Measurements from ENCODE around the gene S1PR3.

The S1PR3 gene

GRCh38 chr9:88969646-88970373 is 21.5 kb upstream of the S1PR3 start:
- DNase-seq (ENCODE audit: low spot score): no peak

DNA sequence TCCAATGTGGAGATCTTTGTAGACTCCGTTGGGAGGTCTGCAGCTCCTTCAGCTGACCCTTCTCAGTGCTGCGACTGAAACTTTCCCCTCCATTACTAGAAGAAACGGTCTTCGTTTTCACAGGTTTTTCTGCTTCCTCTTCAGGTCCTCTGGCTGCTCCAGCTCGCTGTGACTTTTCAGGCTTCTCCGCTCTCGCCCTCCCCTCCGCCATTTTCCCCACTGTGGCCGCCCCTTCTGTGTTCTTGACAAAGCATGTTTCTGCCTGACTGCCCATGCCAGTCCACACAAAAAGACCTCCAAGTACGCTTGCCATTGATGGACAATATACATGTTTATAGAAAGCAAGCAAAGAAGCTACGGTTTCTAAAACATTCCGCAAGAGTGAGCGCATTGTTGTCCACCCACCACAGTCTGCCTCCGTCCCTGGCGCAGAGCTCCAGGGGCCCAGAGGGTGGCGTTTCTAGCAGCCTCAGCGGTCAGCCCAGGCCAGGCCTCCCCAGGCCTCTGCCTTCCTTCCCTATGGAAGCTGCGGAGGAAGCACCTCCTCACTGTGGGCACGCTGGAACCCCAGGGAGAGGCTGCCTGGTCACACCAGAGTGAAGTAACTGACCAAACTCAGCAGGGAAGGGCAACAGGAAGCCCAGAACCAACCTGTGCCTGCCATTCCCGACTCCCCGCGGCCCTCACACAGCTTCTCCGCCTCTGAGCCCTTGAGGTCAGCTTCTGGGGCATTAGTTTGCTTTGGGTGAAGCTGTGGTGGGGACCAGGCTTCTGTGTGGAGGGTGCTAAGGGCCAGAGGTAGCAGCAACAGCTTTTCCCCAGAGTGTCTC is 19.9 kb upstream of the S1PR3 start:
- DNase-seq (ENCODE audit: low spot score): no peak

GRCh38 chr9:88972401-88972800 is 18.9 kb upstream of the S1PR3 start:
- no peak for DNase-seq (ENCODE audit: low spot score)

DNA sequence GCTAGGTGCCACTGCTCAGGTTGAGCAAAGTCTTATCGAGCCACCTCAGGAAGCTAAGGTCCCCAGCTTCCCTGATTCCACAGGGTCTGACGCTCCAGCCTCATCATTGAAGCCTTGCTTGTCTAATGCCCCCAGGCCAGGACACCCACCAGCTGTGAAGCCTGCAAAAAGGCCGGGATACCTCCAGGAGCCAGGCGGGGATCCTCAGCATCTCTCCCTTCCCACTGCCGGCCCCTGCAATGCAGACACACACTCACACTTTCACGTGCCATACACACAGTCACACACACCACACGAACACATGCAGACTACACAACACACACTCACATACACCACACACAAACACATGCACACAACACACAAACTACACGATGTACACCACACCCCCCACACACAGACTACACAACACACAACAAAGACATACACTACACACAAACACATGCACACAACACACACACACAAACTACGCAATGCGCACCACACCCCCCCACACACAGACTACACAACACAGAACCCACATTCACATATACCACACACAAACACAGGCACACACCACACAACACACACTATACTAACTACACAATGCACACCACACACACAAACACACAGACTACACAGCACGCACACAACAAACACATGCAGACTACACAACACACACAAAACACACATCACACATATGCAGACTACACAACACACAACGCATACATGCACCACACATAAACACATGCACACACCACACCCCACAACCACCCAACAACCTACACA is 17.8 kb upstream of the S1PR3 start:
- DNase-seq (ENCODE audit: low spot score): no peak

- no peak for DNase-seq (ENCODE audit: low spot score)
These were observed 16.6 kb upstream of the S1PR3 start for GRCh38 chr9:88974641-88975040.

- no peak for DNase-seq (ENCODE audit: low spot score)
These were observed 15.0 kb upstream of the S1PR3 start for GRCh38 chr9:88975966-88976889.

DNA sequence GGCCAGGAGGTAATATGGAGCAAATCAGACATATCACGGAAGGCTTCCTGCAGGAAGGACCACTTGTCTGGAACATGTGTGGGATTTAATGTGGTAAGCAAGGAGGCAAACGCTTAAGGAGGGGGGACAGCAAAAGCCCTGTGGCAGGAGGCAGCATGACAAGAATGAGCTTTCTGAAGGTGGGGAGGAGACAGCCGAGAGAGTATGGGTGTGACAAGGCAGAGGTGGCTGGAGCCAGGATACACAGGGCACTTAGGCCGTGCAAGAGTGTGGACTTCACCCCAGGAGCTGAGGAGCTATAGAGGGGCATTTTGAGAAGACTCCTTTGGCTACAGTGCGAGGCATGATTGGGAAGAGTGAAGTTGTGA is 14.4 kb upstream of the S1PR3 start:
- DNase-seq (ENCODE audit: low spot score): no peak

GRCh38 chr9:88978034-88978433 is 13.2 kb upstream of the S1PR3 start:
- no peak for DNase-seq (ENCODE audit: low spot score)

DNA sequence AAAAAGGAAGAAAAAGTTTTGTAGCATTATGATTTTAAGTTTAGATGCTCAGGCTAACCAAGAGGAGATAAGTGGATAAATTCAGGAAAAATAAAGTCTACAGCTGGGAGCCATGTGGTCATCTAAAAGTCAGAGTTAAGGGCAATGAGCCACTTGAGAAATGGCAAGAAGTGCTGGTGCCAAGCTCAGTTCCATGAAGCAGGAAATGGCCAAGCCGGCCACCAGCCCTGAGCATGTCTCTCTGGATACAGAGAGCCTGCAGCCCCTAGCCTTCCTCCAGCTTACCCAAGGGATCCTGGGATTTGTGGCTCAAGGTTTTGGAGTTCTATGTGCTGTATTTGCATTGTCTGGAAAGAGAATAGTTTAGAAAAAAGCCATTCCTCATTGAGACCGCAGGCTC is 12.2 kb upstream of the S1PR3 start:
- DNase-seq (ENCODE audit: low spot score): no peak

- DNase-seq (ENCODE audit: low spot score): no peak
These were observed 11.5 kb upstream of the S1PR3 start for GRCh38 chr9:88979791-88980190.

DNA sequence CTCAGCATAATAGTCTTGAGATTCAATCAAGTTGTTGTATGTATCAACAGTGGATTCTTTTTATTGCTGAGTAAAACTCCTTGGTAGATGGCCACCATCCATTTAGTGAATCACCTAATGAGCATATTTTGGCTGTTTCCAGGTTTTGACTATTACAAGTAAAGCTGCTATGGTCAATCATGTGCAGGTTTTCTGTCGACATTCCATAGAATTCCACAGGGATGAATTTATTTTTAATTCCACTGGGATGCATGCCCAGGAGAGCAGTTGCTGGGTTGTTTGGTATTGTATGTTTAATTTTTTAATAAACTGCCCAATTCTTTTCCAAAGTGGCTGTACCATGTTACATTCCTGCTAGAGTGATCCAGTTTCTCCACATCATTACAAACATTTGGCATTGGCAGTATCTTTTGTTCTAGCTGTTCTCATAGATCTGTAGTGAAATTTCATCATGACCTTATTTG is 10.5 kb upstream of the S1PR3 start:
- DNase-seq (ENCODE audit: low spot score): no peak

DNA sequence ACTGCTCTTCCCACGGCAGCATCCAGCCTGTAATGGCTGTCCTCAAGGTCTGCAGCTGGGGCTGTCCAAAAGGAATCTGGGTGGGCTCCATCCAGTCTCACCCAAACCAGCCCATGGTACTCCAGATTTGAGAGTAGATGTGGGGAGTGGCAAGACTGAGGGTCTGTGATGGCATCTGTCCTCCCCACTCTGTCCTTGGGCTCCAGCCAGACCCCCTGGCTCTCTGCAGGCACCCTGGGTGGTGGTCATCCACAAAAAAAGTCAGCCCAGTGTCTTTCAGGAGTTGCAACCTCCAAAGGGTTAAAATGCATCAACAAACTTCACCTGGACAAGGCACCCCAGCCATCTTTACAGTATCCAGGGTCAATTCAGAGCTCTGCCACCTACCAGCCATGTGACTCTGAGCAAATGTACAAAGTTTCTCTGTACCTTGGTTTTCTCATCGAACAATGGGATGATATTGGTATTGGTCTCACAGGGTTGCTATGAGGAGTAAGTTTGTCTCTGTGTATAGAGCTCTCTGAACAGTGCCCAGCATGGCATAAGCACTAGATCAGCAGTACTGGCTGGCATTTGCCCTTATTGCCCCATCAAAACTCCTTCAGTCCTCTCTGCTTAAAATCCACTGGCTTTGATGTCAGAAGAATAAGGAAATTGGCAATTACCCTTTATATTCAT is 7.3 kb upstream of the S1PR3 start:
- DNase-seq (ENCODE audit: low spot score): no peak

GRCh38 chr9:88984543-88984883 is 6.8 kb upstream of the S1PR3 start:
- DNase-seq (ENCODE audit: low spot score): no peak

DNA sequence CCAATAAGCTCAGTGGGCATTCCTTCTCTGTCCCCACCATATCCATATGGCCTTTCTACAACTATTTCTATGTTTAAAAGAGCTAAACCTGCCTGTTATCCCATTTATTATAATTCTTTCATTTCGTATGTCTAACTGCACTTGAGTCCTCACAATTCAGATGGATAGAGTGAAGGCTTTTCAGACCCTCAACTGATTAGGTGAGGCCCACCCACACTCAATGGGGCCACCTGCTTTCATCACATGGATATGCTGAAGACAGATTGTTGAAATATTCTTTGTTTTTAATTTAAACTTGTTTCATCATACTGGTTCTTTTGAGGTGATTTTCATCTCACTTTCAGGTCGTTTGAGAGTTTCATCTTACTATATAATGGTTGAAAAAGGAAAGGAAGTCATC is 5.7 kb upstream of the S1PR3 start:
- no peak for DNase-seq (ENCODE audit: low spot score)

DNA sequence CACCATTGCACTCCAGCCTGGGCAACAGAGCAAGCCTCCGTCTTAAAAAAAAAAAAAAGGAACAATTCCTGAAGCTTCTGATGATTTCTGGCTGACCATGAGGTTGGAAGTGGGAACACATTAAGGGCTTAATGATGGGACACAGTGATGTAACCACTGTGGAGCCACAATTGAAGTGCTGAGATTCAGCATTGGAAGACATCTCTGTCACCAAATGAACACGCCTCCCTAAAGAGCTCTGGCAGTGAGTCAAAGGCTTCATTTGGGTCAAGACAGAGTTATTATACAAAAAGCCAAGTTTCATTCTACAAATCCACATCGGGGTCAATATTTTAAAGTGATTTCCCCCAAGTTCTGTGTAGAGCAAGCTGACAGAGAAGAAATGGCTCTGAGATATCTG is 4.5 kb upstream of the S1PR3 start:
- no peak for DNase-seq (ENCODE audit: low spot score)

DNA sequence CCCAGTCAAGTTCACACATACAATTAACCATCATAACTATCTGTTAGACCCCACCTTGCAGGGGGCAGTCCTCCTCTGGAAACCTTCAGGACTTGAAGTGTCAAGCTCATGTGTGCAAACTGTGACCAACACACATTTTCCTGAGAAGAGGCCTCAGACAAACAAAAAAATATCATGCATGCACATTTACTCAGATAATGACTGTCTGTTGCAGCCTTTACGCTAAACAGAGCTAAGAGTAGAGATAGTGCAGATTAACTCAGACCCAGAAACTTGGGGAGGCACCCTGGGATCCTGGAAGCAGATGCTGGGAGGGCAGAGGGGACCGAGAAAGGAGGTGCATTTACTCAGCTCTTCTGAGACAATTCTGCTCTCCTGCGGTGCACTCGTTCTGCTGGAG is 3.6 kb upstream of the S1PR3 start:
- DNase-seq (ENCODE audit: low spot score): no peak

DNA sequence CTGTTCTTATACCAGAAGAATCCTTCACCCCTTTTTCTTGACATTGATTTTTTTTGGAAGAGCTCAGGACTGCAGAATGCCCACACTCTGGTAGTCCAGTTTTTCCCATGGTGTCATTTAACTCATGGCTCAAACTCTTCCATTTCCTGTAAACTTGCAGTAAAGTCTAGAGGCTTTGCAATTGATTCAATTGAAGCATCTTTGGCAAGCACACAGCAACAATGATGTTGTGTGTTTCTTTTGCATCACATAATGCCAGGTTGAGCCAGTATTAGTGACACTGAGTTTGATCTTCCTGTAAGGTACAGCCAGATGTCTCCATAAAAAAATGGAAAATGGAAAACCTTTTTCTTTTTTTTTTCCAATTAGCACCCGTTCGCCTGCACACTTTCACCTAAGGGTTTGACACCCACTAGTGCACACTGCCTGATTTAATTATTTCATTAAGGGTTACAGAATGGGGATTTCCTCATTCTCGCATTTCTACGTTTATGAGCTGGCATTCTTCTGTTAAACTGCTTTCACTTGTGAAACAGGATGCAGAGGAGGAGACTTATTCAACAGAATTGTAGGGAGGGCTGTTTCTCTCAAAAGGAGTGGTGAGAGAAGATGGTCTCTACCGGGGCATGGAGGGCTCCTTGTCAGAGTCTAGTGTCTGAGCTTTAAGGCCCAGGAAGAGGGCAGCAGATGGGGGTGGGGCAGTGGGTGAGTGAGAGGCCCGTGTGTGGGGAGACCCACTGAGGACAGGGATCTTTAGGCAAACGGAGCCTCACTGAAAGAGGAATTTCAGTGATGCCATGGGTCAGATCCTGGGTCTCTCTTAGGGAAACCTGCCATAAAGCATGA is 2.2 kb upstream of the S1PR3 start:
- DNase-seq (ENCODE audit: low spot score): no peak

DNA sequence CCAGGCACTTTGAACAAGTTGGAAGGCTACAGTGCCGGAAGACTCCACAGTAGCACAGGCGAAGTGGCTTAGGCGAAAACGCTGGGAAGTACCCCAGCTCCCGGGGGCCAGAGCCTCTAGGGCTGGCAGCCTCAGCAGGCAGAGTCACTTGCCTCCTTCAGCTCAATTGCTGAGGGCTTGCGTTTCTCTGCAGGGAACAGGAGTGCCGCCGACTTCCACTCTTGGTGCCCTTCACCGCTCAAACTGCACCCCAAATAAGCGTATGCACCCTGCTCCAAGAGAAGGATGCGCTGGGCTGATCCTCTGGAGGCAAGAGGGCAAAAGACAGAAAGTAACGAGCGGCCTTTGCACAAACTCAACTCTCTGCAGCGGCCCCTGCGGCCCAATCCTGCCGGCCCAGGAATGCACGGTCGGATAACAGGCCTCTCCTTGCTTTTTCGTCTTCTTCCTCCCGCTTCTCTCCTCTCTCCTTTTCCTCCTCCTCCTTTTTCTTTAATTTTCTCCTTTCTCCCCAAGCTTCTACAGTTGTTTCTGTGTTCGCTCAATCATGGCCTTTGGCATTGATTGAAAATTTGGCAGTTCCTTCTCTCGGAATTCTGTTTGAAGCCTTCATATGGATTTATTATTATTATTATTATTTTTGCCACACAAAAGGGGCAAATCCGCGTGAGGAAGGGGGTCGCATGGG is 1.1 kb upstream of the S1PR3 start:
- DNase-seq (ENCODE audit: low spot score): no peak

DNA sequence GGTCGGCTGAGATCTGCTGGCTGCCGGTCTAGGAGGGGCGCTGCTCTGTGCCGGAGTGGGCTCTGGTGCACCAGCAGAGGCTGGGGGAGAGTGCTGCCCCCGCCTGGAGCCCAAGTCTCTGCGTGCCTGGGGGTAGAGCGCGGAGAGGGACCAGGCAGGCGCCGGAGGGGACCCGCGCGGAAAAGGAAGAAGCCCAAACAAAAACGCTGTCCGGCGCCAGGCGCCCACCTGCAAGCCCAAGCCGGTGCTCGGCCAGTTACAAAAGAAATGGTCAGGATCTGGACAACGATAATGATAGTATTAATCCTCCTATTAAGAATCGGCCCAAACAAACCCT is 571 bp upstream of the S1PR3 start:
- no peak for DNase-seq (ENCODE audit: low spot score)

DNA sequence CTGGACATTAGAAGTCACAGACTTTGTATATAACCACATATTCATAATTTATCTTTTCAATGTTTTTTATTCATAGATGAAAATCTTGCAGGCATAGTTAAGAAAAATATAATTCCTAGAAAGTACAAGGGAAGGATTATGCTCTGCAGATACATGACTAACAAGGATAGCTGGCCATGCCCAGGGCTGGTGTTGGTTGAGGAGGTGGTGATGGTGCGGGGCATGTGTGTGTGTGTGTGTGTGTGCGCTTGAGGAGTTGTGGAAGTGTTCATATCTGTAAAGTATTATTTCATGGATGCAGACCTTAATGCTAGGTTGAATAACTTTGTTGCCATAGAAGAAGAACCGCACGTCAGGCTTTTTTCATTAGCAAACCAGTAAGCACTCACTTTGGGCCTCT is 1.3 kb downstream of the S1PR3 start:
- DNase-seq (ENCODE audit: low spot score): no peak

Measured in globus pallidus (tissue), 1 donor.